CD14-positive monocyte (primary cell): Measurements from ENCODE around the gene ADGRL3. TPM values are rescaled to one million over a fixed set of nuclear protein-coding genes. Genes with fewer than 3 reads are reported as not detected.

ENCODE experiments used
- DNase-seq, 3 donors: peaks; one replicate each; pipeline ENCODE4 v3.0.0-alpha.2; 2011 to 2022
- H2AFZ ChIP-seq: 2 replicates; pipeline ENCODE4 v1.6.0; 2012; ENCODE audit warnings: mild to moderate bottlenecking, low read depth, low read length, inconsistent platforms; ENCODE audit not compliant: insufficient read depth, poor library complexity, severe bottlenecking
- H3K27ac ChIP-seq, 2 donors: 1 replicate in 1 of 2; 2 replicates in 1 of 2; pipeline ENCODE4 v1.5.1; 2012 to 2013; ENCODE audit warnings: low read length in 2 of 2, control low read depth in 1 of 2, inconsistent platforms in 1 of 2, low read depth in 1 of 2, mild to moderate bottlenecking in 1 of 2
- H3K27me3 ChIP-seq, 2 donors: one replicate each; pipeline versions ENCODE4 v1.6.0 to v1.6.1; 2011 to 2013; ENCODE audit warnings: low read length in 2 of 2; ENCODE audit not compliant: control insufficient read depth in 2 of 2, insufficient read depth in 2 of 2
- H3K36me3 ChIP-seq, 2 donors: replicated peaks in 1 of 2; 1 replicate in 1 of 2; 2 replicates in 1 of 2; pipeline versions ENCODE4 v1.5.1 to v1.6.1; 2012 to 2013; ENCODE audit warnings: low read length in 2 of 2, control low read depth in 1 of 2, inconsistent platforms in 1 of 2, mild to moderate bottlenecking in 1 of 2; ENCODE audit not compliant: insufficient read depth in 2 of 2, control insufficient read depth in 1 of 2
- H3K4me1 ChIP-seq, 2 donors: 1 replicate in 1 of 2; 2 replicates in 1 of 2; pipeline versions ENCODE4 v1.5.1 to v1.6.1; 2012 to 2013; ENCODE audit warnings: low read length in 2 of 2, control low read depth in 1 of 2, inconsistent platforms in 1 of 2, mild to moderate bottlenecking in 1 of 2, moderate library complexity in 1 of 2; ENCODE audit not compliant: insufficient read depth in 2 of 2, control insufficient read depth in 1 of 2
- H3K4me2 ChIP-seq: replicated peaks from 2 replicates; pipeline ENCODE3; 2012; ENCODE audit warnings: low read length, moderate library complexity, mild to moderate bottlenecking; ENCODE audit not compliant: poor library complexity, severe bottlenecking; ENCODE audit errors: extremely low read depth
- H3K4me3 ChIP-seq, 3 experiments: fragments of 200-600 bp in 1 of 3; sonication (generic) in 1 of 3; replicated peaks in 1 of 3; 1 replicate in 2 of 3; 2 replicates in 1 of 3; pipeline ENCODE4 v1.5.1; 2011 to 2013; ENCODE audit warnings: low read length in 3 of 3, mild to moderate bottlenecking in 3 of 3, control low read depth in 2 of 3, low read depth in 2 of 3, inconsistent platforms in 1 of 3, moderate library complexity in 1 of 3
- H3K79me2 ChIP-seq: 2 replicates; pipeline ENCODE4 v1.6.0; 2012; ENCODE audit warnings: mild to moderate bottlenecking, control low read depth, inconsistent platforms, low read length, moderate library complexity; ENCODE audit not compliant: insufficient read depth
- H3K9ac ChIP-seq: 2 replicates; pipeline ENCODE4 v1.6.0; 2017; ENCODE audit warnings: low read length, mild to moderate bottlenecking; ENCODE audit not compliant: insufficient read depth, poor library complexity, severe bottlenecking
- H3K9me3 ChIP-seq, 2 donors: replicated peaks in 1 of 2; 1 replicate in 1 of 2; 2 replicates in 1 of 2; pipeline versions ENCODE4 v1.5.1 to v1.6.1; 2012 to 2013; ENCODE audit warnings: low read length in 2 of 2, control low read depth in 1 of 2; ENCODE audit not compliant: control insufficient read depth in 1 of 2, insufficient read depth in 1 of 2
- H4K20me1 ChIP-seq: 2 replicates; pipeline ENCODE4 v1.6.0; 2012; ENCODE audit warnings: mild to moderate bottlenecking, low read length, control low read depth, moderate library complexity; ENCODE audit not compliant: insufficient read depth
- H3K27ac Mint-ChIP-seq, 7 donors: one replicate each; pipeline ENCODE4 v1.8.0; 2020; ENCODE audit warnings: mild to moderate bottlenecking in 7 of 7, mixed read lengths in 7 of 7, moderate library complexity in 6 of 7, inconsistent platforms in 2 of 7
- H3K27me3 Mint-ChIP-seq, 3 donors: one replicate each; pipeline ENCODE4 v1.8.0; 2021 to 2022; ENCODE audit warnings: low read depth in 3 of 3, mild to moderate bottlenecking in 3 of 3, mixed read lengths in 3 of 3, moderate library complexity in 3 of 3, inconsistent platforms in 1 of 3
- H3K36me3 Mint-ChIP-seq, 2 donors: one replicate each; pipeline ENCODE4 v1.8.0; 2020; ENCODE audit warnings: mixed read lengths in 2 of 2, inconsistent platforms in 1 of 2, mild to moderate bottlenecking in 1 of 2
- H3K4me1 Mint-ChIP-seq: one replicate; pipeline ENCODE4 v1.8.0; 2020; ENCODE audit warnings: mild to moderate bottlenecking, mixed read lengths
- H3K4me3 Mint-ChIP-seq, 2 donors: one replicate each; pipeline ENCODE4 v1.8.0; 2020; ENCODE audit warnings: mild to moderate bottlenecking in 2 of 2, mixed read lengths in 2 of 2, moderate library complexity in 1 of 2
- H3K9me3 Mint-ChIP-seq, 7 donors: one replicate each; pipeline ENCODE4 v1.8.0; 2020 to 2022; ENCODE audit warnings: mixed read lengths in 7 of 7, mild to moderate bottlenecking in 6 of 7, moderate library complexity in 6 of 7, inconsistent platforms in 2 of 7
- WGBS: methylation state at CpG from one replicate; pipeline ENCODE4 v1.1.5; 2013; ENCODE audit warnings: missing lambda C conversion rate; ENCODE audit not compliant: insufficient coverage; 5-methylcytosine and 5-hydroxymethylcytosine counted together
- intact Hi-C, 2 donors: fragments of 100-400 bp; cut with micrococcal nuclease; formaldehyde crosslinking; loops; one replicate each; pipeline versions ENCODE4 v1.15.0 to v1.15.1; 2023
- polyA plus RNA-seq, 3 donors: library from polyadenylated mRNA; depleted of rRNA in 1 of 3; unstranded in 2 of 3; stranded (reverse) in 1 of 3; fragments of 300-500 nt in 2 of 3; fragments of >200 nt in 1 of 3; fragmentation: Illumina TruSeq in 2 of 3; gene quantifications; 1 replicate in 2 of 3; 2 replicates in 1 of 3; pipeline ENCODE4 v1.2.3, GENCODE V29; 2012 to 2021
- TF ChIP-seq, protein P1 (sequence below): fragments of 200-600 bp; IDR thresholded peaks from one replicate; pipeline ENCODE4 v1.8.0; 2022; ENCODE audit warnings: antibody characterized with exemption, mild to moderate bottlenecking

ADGRL3 gene
- polyA plus RNA-seq, 3 donors: not detected

DNA sequence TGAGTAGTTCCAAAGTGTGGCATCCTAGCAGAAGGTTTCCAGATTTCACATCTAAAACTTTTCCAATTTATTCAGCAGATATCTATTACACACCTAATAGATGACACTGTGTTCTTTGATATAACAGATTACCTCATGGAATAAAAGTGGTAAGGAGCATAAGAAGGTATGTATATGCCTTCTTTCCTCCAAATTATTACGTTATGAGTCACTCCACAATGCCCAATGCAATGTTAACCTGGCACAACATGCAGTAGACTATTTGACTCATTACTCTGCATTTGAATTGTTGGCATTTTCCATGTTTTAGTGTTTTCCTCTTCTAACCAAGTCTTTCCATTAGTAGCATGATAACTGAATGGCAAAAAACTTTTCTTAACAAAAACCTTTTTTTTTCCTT lies 383.6 kb downstream of the ADGRL3 start:
- intact Hi-C loops: no loop called here
- Histone ChIP-seq H3K27me3 (no peaks in the 10 kb centered on the region), H3K9me3 (no peaks in the 10 kb centered on the region), H3K79me2 (no peaks in the 10 kb centered on the region), H2AFZ (no peak overlapping the region), H3K27ac (no peak overlapping the region), H4K20me1 (no peaks in the 10 kb centered on the region), H3K36me3 (no peaks in the 10 kb centered on the region), H3K4me3 (no peak overlapping the region), H3K4me1 (no peaks in the 10 kb centered on the region), H3K9ac (no peak overlapping the region), H3K4me2 (no peak overlapping the region)
- WGBS: no CpG with 5 or more reads among the region's 1 CpG
- H3K36me3 Mint-ChIP-seq: no peaks in the 10 kb centered on the region
- peaks cover 1 to 2% (median 2%) of the 10 kb centered on the region in 3 donors for H3K27me3 Mint-ChIP-seq
- H3K4me3 Mint-ChIP-seq: no peak overlapping the region
- DNase-seq: no peak
- TF ChIP-seq, protein P1, sequence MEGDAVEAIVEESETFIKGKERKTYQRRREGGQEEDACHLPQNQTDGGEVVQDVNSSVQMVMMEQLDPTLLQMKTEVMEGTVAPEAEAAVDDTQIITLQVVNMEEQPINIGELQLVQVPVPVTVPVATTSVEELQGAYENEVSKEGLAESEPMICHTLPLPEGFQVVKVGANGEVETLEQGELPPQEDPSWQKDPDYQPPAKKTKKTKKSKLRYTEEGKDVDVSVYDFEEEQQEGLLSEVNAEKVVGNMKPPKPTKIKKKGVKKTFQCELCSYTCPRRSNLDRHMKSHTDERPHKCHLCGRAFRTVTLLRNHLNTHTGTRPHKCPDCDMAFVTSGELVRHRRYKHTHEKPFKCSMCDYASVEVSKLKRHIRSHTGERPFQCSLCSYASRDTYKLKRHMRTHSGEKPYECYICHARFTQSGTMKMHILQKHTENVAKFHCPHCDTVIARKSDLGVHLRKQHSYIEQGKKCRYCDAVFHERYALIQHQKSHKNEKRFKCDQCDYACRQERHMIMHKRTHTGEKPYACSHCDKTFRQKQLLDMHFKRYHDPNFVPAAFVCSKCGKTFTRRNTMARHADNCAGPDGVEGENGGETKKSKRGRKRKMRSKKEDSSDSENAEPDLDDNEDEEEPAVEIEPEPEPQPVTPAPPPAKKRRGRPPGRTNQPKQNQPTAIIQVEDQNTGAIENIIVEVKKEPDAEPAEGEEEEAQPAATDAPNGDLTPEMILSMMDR: no peak
- no peaks in the 10 kb centered on the region for H3K4me1 Mint-ChIP-seq
- no peak overlapping the region for H3K27ac Mint-ChIP-seq
- peaks cover 0 to 8% (median 0%) of the 10 kb centered on the region in 7 donors for H3K9me3 Mint-ChIP-seq

DNA sequence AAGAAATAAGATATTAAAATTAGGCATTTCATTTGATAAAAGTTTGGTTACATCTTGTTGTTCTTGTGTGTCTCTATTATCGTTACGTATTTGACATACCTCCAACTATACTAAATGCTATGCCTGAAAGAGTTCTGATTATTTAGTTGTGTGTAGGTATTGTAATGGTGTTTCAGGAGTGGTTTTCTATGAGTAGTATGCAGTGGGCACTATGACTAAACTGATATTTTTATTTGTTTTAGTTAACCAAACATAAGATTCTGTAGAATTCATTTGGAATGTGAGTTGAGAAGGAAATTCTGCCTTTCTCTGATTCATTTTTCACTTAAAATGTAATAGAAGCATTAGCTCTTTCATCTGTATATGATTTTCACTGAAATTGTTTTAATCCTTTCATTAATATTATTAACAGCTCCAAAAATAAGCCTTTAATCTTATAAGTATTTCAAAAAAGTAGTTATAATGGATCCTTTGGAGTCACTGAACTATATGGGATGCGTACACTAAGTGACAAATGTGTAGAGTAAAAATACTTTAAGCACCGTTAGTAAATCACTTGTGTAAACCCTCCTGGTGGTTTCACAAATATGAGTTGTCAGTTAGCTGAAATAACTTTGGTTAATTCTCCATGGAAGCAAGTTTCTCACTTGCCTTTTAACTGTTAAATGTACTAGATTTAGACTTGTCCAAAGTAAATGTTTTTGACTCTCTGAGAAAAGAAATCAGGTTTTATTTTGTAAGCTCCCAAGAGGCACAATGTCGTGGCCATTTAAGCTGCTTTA lies 388.7 kb downstream of the ADGRL3 start:
- H3K27me3 Mint-ChIP-seq: peaks cover 0 to 4% (median 0%) of the 10 kb centered on the region in 3 donors
- H3K79me2 ChIP-seq: no peaks in the 10 kb centered on the region
- H3K4me3 ChIP-seq: no peak overlapping the region
- H2AFZ ChIP-seq: no peak overlapping the region
- no peak overlapping the region for H3K4me2 ChIP-seq
- TF ChIP-seq, protein P1: no peak
- no peaks in the 10 kb centered on the region for H4K20me1 ChIP-seq
- H3K4me3 Mint-ChIP-seq: no peak overlapping the region
- H3K27me3 ChIP-seq: no peaks in the 10 kb centered on the region
- no peaks in the 10 kb centered on the region for H3K9me3 Mint-ChIP-seq
- WGBS: no CpG with 5 or more reads among the region's 5 CpGs
- no peak overlapping the region for H3K27ac Mint-ChIP-seq
- no peaks in the 10 kb centered on the region for H3K9me3 ChIP-seq
- intact Hi-C loops: no loop called here
- no peak overlapping the region for H3K27ac ChIP-seq
- H3K4me1 Mint-ChIP-seq: no peaks in the 10 kb centered on the region
- no peak for DNase-seq
- no peaks in the 10 kb centered on the region for H3K36me3 Mint-ChIP-seq
- H3K36me3 ChIP-seq: no peaks in the 10 kb centered on the region
- H3K4me1 ChIP-seq: no peaks in the 10 kb centered on the region
- no peak overlapping the region for H3K9ac ChIP-seq
